Measurements from ENCODE around the gene BANF1. TPM values are rescaled to one million over a fixed set of nuclear protein-coding genes. Genes with fewer than 3 reads are reported as not detected.

BANF1 gene
- total RNA-seq, 1 experiment from 2014 or later = 300 TPM

DNA sequence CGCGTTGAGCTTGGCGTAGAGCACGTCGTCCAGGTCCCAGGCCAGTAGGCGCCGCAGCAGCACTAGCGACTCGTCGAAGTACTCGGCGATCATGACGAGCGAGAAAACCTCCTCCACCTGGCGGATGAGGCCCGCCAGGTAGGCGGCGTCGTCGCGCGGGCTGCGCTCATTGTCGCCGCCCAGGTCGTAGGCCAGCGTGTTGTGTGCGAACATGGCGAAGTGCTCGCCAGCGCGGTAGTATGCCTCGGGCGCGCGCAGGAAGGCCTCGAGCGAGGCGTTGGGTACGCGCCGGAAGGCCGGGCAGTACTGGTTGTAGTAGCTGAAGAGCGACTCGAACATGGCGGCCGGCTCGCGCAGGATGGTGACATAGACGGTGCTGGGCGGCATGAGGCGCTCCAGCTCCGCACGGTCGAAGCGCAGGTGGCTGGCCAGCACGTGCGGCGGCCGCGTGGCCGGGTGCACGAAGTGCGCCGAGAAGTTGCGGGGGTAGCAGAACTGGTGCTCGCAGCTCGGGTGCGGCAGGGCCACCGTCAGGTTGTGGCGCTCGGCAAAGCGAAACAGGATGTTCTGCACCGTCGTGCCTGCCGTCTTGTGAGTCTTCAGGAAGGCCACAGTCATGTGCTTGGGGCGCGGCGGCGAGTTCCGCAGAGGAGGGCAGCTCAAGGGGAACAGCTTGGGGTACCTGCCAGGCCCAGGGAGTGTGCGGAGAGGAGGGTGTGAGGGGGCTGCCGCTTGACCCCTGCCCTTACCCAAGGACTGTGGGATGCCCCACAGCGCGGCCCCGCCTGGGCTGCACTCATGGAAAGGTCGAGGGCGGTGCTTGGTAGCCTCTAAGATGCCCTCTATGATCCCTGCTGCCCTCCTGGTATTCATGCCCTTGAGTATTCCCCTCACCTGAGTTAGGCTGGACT lies 40.9 kb downstream of the BANF1 start:
- no TSS peak for BruUV-seq (replicated peaks)
- DNase-seq = no peak
- Mint-ChIP-seq H3K4me1 (ENCODE audit: low read depth, unreplicated experiment) (no peaks in the 10 kb centered on the region), H3K27me3 (ENCODE audit: insufficient read depth, unreplicated experiment) (no peaks in the 10 kb centered on the region), H3K4me3 (ENCODE audit: unreplicated experiment) (no peak overlapping the region), H3K9me3 (ENCODE audit: unreplicated experiment) (no peaks in the 10 kb centered on the region), H3K27ac (ENCODE audit: unreplicated experiment) (no peak overlapping the region), H3K36me3 (ENCODE audit: insufficient read depth, unreplicated experiment) (no peaks in the 10 kb centered on the region)
- Histone ChIP-seq H3K27me3 (replicated peaks; ENCODE audit: control insufficient read depth, insufficient read depth, low read length) (no peaks in the 10 kb centered on the region), H3K4me3 (ENCODE audit: low read depth, low read length) (no peak overlapping the region), H3K4me1 (0 out of 2 replicates have a peak, but pooled peaks cover 4% of the 10 kb centered on the region), H3K36me3 (ENCODE audit: control insufficient read depth, insufficient read depth, low read length) (no peaks in the 10 kb centered on the region), H3K9me3 (no peaks in the 10 kb centered on the region)
- ChIA-PET POLR2A (no interaction called here), CTCF (no interaction called here)
- intact Hi-C loops (cut with micrococcal nuclease; ENCODE audit: unreplicated experiment) = no loop called here
- TF ChIP-seq, protein P1, sequence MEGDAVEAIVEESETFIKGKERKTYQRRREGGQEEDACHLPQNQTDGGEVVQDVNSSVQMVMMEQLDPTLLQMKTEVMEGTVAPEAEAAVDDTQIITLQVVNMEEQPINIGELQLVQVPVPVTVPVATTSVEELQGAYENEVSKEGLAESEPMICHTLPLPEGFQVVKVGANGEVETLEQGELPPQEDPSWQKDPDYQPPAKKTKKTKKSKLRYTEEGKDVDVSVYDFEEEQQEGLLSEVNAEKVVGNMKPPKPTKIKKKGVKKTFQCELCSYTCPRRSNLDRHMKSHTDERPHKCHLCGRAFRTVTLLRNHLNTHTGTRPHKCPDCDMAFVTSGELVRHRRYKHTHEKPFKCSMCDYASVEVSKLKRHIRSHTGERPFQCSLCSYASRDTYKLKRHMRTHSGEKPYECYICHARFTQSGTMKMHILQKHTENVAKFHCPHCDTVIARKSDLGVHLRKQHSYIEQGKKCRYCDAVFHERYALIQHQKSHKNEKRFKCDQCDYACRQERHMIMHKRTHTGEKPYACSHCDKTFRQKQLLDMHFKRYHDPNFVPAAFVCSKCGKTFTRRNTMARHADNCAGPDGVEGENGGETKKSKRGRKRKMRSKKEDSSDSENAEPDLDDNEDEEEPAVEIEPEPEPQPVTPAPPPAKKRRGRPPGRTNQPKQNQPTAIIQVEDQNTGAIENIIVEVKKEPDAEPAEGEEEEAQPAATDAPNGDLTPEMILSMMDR (IDR thresholded peaks at IDR 0.05; ENCODE audit: insufficient read depth in 1 of 2, low read depth in 1 of 2, low read length in 1 of 2, severe bottlenecking in 1 of 2, unreplicated experiment in 1 of 2) = no peak

DNA sequence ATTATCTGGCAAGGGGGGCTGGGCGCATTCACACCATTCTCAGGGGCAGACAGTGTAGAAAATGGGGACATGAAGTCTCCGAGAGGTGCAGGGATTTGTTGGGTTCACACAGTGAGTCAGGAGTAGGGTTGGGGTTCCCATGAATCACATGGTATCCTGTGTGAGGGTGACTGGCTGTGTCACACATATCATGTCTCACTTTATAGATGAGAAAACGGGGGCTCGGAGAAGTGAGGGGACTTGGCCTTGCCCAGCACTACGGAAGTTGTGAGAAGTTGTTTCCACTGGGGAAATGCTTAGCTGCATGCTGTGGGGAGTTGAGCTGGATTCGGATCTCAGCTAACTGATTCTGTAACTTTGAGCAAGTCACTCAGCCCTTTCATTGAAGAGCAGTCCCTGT lies 42.5 kb downstream of the BANF1 start:
- H3K27ac Mint-ChIP-seq (ENCODE audit: unreplicated experiment) = no peak overlapping the region
- intact Hi-C loops (cut with micrococcal nuclease; ENCODE audit: unreplicated experiment) = no loop called here
- Histone ChIP-seq H3K36me3 (ENCODE audit: control insufficient read depth, insufficient read depth, low read length) (no peaks in the 10 kb centered on the region), H3K4me1 (0 out of 2 replicates have a peak, but pooled peaks cover 4% of the 10 kb centered on the region), H3K9me3 (no peaks in the 10 kb centered on the region), H3K4me3 (ENCODE audit: low read depth, low read length) (no peak overlapping the region), H3K27me3 (replicated peaks; ENCODE audit: control insufficient read depth, insufficient read depth, low read length) (no peaks in the 10 kb centered on the region)
- H3K27me3 Mint-ChIP-seq (ENCODE audit: insufficient read depth, unreplicated experiment) = no peaks in the 10 kb centered on the region
- CTCF ChIA-PET = interaction anchor here (0.6 to 1.7 kb wide), 9 partner anchors 13 to 157 kb away, joined by 3 to 8 read pairs (median 5); partner anchors contain the start of genes CCDC85B and FIBP
- no peak for DNase-seq
- POLR2A ChIA-PET = no interaction called here
- TF ChIP-seq, protein P1 (IDR thresholded peaks at IDR 0.05; ENCODE audit: insufficient read depth in 1 of 2, low read depth in 1 of 2, low read length in 1 of 2, severe bottlenecking in 1 of 2, unreplicated experiment in 1 of 2) = no peak
- no TSS peak for BruUV-seq (replicated peaks)
- no peaks in the 10 kb centered on the region for H3K9me3 Mint-ChIP-seq (ENCODE audit: unreplicated experiment)
- H3K36me3 Mint-ChIP-seq (ENCODE audit: insufficient read depth, unreplicated experiment) = no peaks in the 10 kb centered on the region
- peak overlapping the region; percentile 12 for H3K4me3 Mint-ChIP-seq (ENCODE audit: unreplicated experiment)
- no peaks in the 10 kb centered on the region for H3K4me1 Mint-ChIP-seq (ENCODE audit: low read depth, unreplicated experiment)

DNA sequence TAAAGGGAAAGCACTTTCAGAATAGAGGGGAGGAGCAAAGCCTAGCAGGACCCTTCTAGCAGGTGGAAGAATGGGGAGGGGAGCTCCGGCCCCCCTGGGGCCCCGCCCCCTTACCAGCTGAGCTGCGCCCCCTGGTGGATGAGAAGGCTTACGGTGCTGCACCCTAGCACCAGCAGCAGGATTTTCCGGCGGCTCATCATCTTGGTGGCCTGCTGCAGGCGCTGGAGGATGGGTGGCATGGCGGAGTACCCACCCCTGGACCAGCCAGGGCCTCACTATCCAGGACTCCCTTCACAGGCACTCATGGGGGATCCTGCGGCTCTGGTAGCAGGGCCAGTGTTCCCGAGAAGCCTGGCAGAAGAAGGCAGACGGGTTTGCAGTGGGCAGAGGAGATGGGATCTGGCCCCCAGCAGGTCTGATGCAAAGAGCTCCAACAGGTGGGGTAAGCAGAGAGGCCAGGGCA lies 42.9 kb downstream of the BANF1 start:
- Histone ChIP-seq H3K27me3 (replicated peaks; ENCODE audit: control insufficient read depth, insufficient read depth, low read length) (no peaks in the 10 kb centered on the region), H3K9me3 (no peaks in the 10 kb centered on the region), H3K4me1 (0 out of 2 replicates have a peak, but pooled peaks cover 4% of the 10 kb centered on the region), H3K36me3 (ENCODE audit: control insufficient read depth, insufficient read depth, low read length) (no peaks in the 10 kb centered on the region), H3K4me3 (ENCODE audit: low read depth, low read length) (no peak overlapping the region)
- H3K4me1 Mint-ChIP-seq (ENCODE audit: low read depth, unreplicated experiment) = no peaks in the 10 kb centered on the region
- H3K9me3 Mint-ChIP-seq (ENCODE audit: unreplicated experiment) = no peaks in the 10 kb centered on the region
- no peaks in the 10 kb centered on the region for H3K36me3 Mint-ChIP-seq (ENCODE audit: insufficient read depth, unreplicated experiment)
- DNase-seq = peak; percentile 75 to 87
- no TSS peak for BruUV-seq (replicated peaks)
- intact Hi-C loops (cut with micrococcal nuclease; ENCODE audit: unreplicated experiment) = no loop called here
- CTCF ChIA-PET = interaction anchor here (0.6 to 1.7 kb wide), 11 partner anchors 13 to 155 kb away, joined by 3 to 8 read pairs (median 3); partner anchors contain the start of gene CCDC85B
- H3K27ac Mint-ChIP-seq (ENCODE audit: unreplicated experiment) = no peak overlapping the region
- H3K27me3 Mint-ChIP-seq (ENCODE audit: insufficient read depth, unreplicated experiment) = no peaks in the 10 kb centered on the region
- TF ChIP-seq, protein P1 (IDR thresholded peaks at IDR 0.05; ENCODE audit: insufficient read depth in 1 of 2, low read depth in 1 of 2, low read length in 1 of 2, severe bottlenecking in 1 of 2, unreplicated experiment in 1 of 2) = peak; percentile 93 to 96
- H3K4me3 Mint-ChIP-seq (ENCODE audit: unreplicated experiment) = peak overlapping the region; percentile 12
- POLR2A ChIA-PET = no interaction called here
